CD4-positive, alpha-beta memory T cell (primary cell): ENCODE results near the gene MMP10. TPM values are rescaled to one million over a fixed set of nuclear protein-coding genes. Genes with fewer than 3 reads are reported as not detected.

Source experiments
- CTCF ChIA-PET: fragments of 350-600 bp; sonication (Branson Sonifier 250); formaldehyde crosslinking; loops from one replicate; lab custom pipeline; 2021; ENCODE audit warnings: inconsistent platforms; ENCODE audit not compliant: partially characterized antibody; lab: Charles Lee
- POLR2A ChIA-PET: fragments of 350-600 bp; sonication (Branson Sonifier 250); formaldehyde crosslinking; loops from one replicate; lab custom pipeline; 2021; ENCODE audit not compliant: partially characterized antibody; lab: Charles Lee
- DNase-seq, 5 donors: peaks; one replicate each; pipeline versions ENCODE4 v3.0.0 to v3.0.0-alpha.2; 2020 to 2022; ENCODE audit warnings: mixed read lengths in 1 of 5
- H3K27ac ChIP-seq: one replicate; pipeline ENCODE4 v1.7.0; 2013; ENCODE audit warnings: low read depth, low read length
- H3K27me3 ChIP-seq: 2 replicates; pipeline ENCODE4 v1.7.0; 2013; ENCODE audit warnings: mild to moderate bottlenecking, low read length, moderate library complexity; ENCODE audit not compliant: insufficient read depth
- H3K36me3 ChIP-seq: 2 replicates; pipeline ENCODE4 v1.7.0; 2013; ENCODE audit warnings: mild to moderate bottlenecking, low read length, moderate library complexity; ENCODE audit not compliant: insufficient read depth
- H3K4me1 ChIP-seq: 2 replicates; pipeline ENCODE4 v1.7.0; 2013; ENCODE audit warnings: mild to moderate bottlenecking, low read length, moderate library complexity; ENCODE audit not compliant: insufficient read depth
- H3K4me3 ChIP-seq, 2 donors: one replicate each; pipeline ENCODE4 v1.7.0; 2013; ENCODE audit warnings: low read length in 2 of 2, mild to moderate bottlenecking in 1 of 2
- H3K9me3 ChIP-seq, 2 donors: one replicate each; pipeline ENCODE4 v1.7.0; 2013; ENCODE audit warnings: low read length in 2 of 2, control low read depth in 1 of 2; ENCODE audit not compliant: control insufficient read depth in 1 of 2
- H3K27ac Mint-ChIP-seq, 7 donors: one replicate each; pipeline ENCODE4 v1.8.0; 2020 to 2021; ENCODE audit warnings: mixed read lengths in 7 of 7, mild to moderate bottlenecking in 6 of 7, inconsistent platforms in 3 of 7, moderate library complexity in 3 of 7
- H3K27me3 Mint-ChIP-seq, 2 donors: one replicate each; pipeline ENCODE4 v1.8.0; 2020 to 2021; ENCODE audit warnings: mixed read lengths in 2 of 2
- H3K36me3 Mint-ChIP-seq, 2 donors: one replicate each; pipeline ENCODE4 v1.8.0; 2020 to 2021; ENCODE audit warnings: mixed read lengths in 2 of 2, inconsistent platforms in 1 of 2, mild to moderate bottlenecking in 1 of 2
- H3K4me1 Mint-ChIP-seq, 4 donors: one replicate each; pipeline ENCODE4 v1.8.0; 2020 to 2021; ENCODE audit warnings: mixed read lengths in 4 of 4, mild to moderate bottlenecking in 1 of 4
- H3K4me3 Mint-ChIP-seq, 8 donors: one replicate each; pipeline ENCODE4 v1.8.0; 2020 to 2021; ENCODE audit warnings: mixed read lengths in 8 of 8, mild to moderate bottlenecking in 7 of 8, moderate library complexity in 6 of 8, inconsistent platforms in 3 of 8
- H3K9me3 Mint-ChIP-seq, 8 donors: one replicate each; pipeline ENCODE4 v1.8.0; 2020 to 2021; ENCODE audit warnings: mixed read lengths in 8 of 8, mild to moderate bottlenecking in 5 of 8, inconsistent platforms in 3 of 8, moderate library complexity in 1 of 8
- intact Hi-C: fragments of 100-400 bp; cut with micrococcal nuclease; formaldehyde crosslinking; loops from one replicate; pipeline ENCODE4 v1.15.1; 2023
- polyA plus RNA-seq, 2 donors: library from polyadenylated mRNA; unstranded; fragments of 300-500 nt; fragmentation: Illumina TruSeq; gene quantifications; one replicate each; pipeline ENCODE4 v1.2.3, GENCODE V29; 2021
- total RNA-seq, 2 experiments: library from RNA; stranded (reverse); gene quantifications; one replicate each; pipeline ENCODE4 v1.2.3, GENCODE V29; 2021

The MMP10 gene
- total and polyA plus RNA-seq, 4 experiments from 2014 or later: not detected

GRCh38 chr11:102762361-102762767 is 18.1 kb downstream of the MMP10 start:
- no peak overlapping the region for H3K4me3 Mint-ChIP-seq
- ChIA-PET CTCF (no interaction called here), POLR2A (no interaction called here)
- peaks cover 0 to 2% (median 0%) of the 10 kb centered on the region in 8 donors for H3K9me3 Mint-ChIP-seq
- Histone ChIP-seq H3K4me1 (no peaks in the 10 kb centered on the region), H3K4me3 (no peak overlapping the region), H3K9me3 (no peaks in the 10 kb centered on the region), H3K36me3 (no peaks in the 10 kb centered on the region), H3K27me3 (no peaks in the 10 kb centered on the region), H3K27ac (no peak overlapping the region)
- H3K27me3 Mint-ChIP-seq: peaks cover 4 to 5% of the 10 kb centered on the region in 2 donors
- DNase-seq: no peak
- peaks cover 0 to 1% (median 0%) of the 10 kb centered on the region in 4 donors for H3K4me1 Mint-ChIP-seq
- H3K27ac Mint-ChIP-seq: no peak overlapping the region
- intact Hi-C loops: no loop called here
- no peaks in the 10 kb centered on the region for H3K36me3 Mint-ChIP-seq

GRCh38 chr11:102761646-102762238 is 18.7 kb downstream of the MMP10 start:
- H3K9me3 ChIP-seq: no peaks in the 10 kb centered on the region
- H3K4me3 ChIP-seq: no peak overlapping the region
- no peak overlapping the region for H3K27ac Mint-ChIP-seq
- H3K4me1 ChIP-seq: no peaks in the 10 kb centered on the region
- H3K27me3 ChIP-seq: no peaks in the 10 kb centered on the region
- H3K27me3 Mint-ChIP-seq: peaks cover 9% of the 10 kb centered on the region in 2 donors
- no peaks in the 10 kb centered on the region for H3K36me3 ChIP-seq
- POLR2A ChIA-PET: no interaction called here
- H3K9me3 Mint-ChIP-seq: peaks cover 0 to 2% (median 0%) of the 10 kb centered on the region in 8 donors
- H3K4me1 Mint-ChIP-seq: peaks cover 0 to 1% (median 0%) of the 10 kb centered on the region in 4 donors
- no peak overlapping the region for H3K27ac ChIP-seq
- CTCF ChIA-PET: no interaction called here
- no peak overlapping the region for H3K4me3 Mint-ChIP-seq
- DNase-seq: no peak
- no peaks in the 10 kb centered on the region for H3K36me3 Mint-ChIP-seq
- intact Hi-C loops: no loop called here

GRCh38 chr11:102760344-102761035 is 19.9 kb downstream of the MMP10 start:
- peaks cover 0 to 2% (median 0%) of the 10 kb centered on the region in 8 donors for H3K9me3 Mint-ChIP-seq
- ChIA-PET CTCF (no interaction called here), POLR2A (no interaction called here)
- Histone ChIP-seq H3K4me3 (no peak overlapping the region), H3K36me3 (no peaks in the 10 kb centered on the region), H3K4me1 (no peaks in the 10 kb centered on the region), H3K9me3 (no peaks in the 10 kb centered on the region), H3K27me3 (no peaks in the 10 kb centered on the region), H3K27ac (no peak overlapping the region)
- H3K4me1 Mint-ChIP-seq: peaks cover 0 to 1% (median 0%) of the 10 kb centered on the region in 4 donors
- peaks cover 9 to 13% of the 10 kb centered on the region in 2 donors for H3K27me3 Mint-ChIP-seq
- DNase-seq: no peak
- intact Hi-C loops: no loop called here
- no peak overlapping the region for H3K27ac Mint-ChIP-seq
- no peak overlapping the region for H3K4me3 Mint-ChIP-seq
- H3K36me3 Mint-ChIP-seq: no peaks in the 10 kb centered on the region

DNA sequence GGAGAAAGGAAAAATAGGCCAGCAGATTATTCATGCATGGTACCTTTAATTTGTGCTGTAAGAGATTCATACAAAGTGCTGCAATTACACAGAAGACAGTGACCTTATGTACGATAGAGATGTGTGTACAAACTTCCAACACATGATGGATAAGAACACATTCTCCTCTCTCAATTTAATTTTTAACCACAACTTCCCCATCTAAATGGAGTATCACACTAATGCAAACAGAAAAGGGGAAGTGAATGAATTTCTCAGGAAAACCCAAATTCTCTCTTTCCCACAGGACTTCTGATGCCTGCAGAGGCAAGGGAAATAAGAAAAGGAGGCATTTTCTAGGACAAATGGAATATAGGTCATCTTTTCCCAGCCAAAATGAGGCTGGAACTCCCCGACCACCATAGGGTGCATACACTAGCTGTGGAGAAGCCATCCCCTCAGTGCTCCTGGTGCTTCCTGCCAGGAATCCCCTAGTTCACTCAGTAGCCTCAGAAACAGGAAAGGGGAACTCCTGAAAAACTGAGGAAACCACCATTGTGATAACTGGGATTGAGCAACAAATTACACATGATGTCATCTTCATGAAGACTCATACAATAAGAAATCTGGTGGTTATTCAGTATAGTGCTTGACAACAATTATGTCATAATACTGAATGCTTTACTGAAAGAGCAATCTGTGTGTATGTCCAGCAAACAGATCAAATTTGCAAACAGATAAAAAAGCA is 22.4 kb downstream of the MMP10 start:
- intact Hi-C loops: no loop called here
- Histone ChIP-seq H3K9me3 (no peaks in the 10 kb centered on the region), H3K4me1 (no peaks in the 10 kb centered on the region), H3K27me3 (no peaks in the 10 kb centered on the region), H3K4me3 (no peak overlapping the region), H3K27ac (no peak overlapping the region), H3K36me3 (no peaks in the 10 kb centered on the region)
- no peak for DNase-seq
- peaks cover 18 to 22% of the 10 kb centered on the region in 2 donors for H3K27me3 Mint-ChIP-seq
- no peak overlapping the region for H3K27ac Mint-ChIP-seq
- H3K9me3 Mint-ChIP-seq: no peaks in the 10 kb centered on the region
- ChIA-PET CTCF (no interaction called here), POLR2A (no interaction called here)
- peaks cover 0 to 1% (median 0%) of the 10 kb centered on the region in 4 donors for H3K4me1 Mint-ChIP-seq
- no peak overlapping the region for H3K4me3 Mint-ChIP-seq
- H3K36me3 Mint-ChIP-seq: no peaks in the 10 kb centered on the region

DNA sequence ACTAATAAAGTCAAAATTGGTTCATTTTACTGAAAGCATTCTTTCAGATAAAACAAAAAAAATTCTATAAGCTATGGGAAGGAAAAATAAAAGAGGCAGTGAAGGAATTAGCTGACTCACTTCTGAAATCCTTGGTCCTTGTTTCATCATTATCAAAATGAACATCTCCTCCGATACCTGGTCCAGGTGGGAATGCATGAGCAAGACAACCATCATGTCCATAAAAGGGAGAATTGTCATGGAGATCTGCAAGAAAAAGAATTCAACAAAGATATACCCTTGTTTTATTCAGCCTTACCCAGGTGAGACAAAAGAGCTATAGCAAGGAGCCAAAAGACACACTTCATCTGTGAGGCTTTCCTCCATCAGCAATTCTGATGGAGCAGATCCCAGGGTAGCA is 27.2 kb downstream of the MMP10 start:
- Histone ChIP-seq H3K36me3 (no peaks in the 10 kb centered on the region), H3K9me3 (no peaks in the 10 kb centered on the region), H3K27me3 (no peaks in the 10 kb centered on the region), H3K4me3 (no peak overlapping the region), H3K27ac (no peak overlapping the region), H3K4me1 (no peaks in the 10 kb centered on the region)
- no peak for DNase-seq
- intact Hi-C loops: no loop called here
- ChIA-PET POLR2A (no interaction called here), CTCF (no interaction called here)
- no peaks in the 10 kb centered on the region for H3K4me1 Mint-ChIP-seq
- H3K27me3 Mint-ChIP-seq: peaks cover 23 to 26% of the 10 kb centered on the region in 2 donors
- no peak overlapping the region for H3K4me3 Mint-ChIP-seq
- no peaks in the 10 kb centered on the region for H3K36me3 Mint-ChIP-seq
- peaks cover 0 to 8% (median 2%) of the 10 kb centered on the region in 8 donors for H3K9me3 Mint-ChIP-seq
- no peak overlapping the region for H3K27ac Mint-ChIP-seq

- Histone ChIP-seq H3K9me3 (no peaks in the 10 kb centered on the region), H3K27me3 (no peaks in the 10 kb centered on the region), H3K36me3 (no peaks in the 10 kb centered on the region), H3K4me3 (no peak overlapping the region), H3K27ac (no peak overlapping the region), H3K4me1 (no peaks in the 10 kb centered on the region)
- DNase-seq: no peak
- ChIA-PET CTCF (no interaction called here), POLR2A (no interaction called here)
- H3K27me3 Mint-ChIP-seq: peaks cover 22 to 24% of the 10 kb centered on the region in 2 donors
- no peak overlapping the region for H3K4me3 Mint-ChIP-seq
- H3K36me3 Mint-ChIP-seq: no peaks in the 10 kb centered on the region
- intact Hi-C loops: no loop called here
- peaks cover 0 to 14% (median 9%) of the 10 kb centered on the region in 8 donors for H3K9me3 Mint-ChIP-seq
- no peak overlapping the region for H3K27ac Mint-ChIP-seq
- no peaks in the 10 kb centered on the region for H3K4me1 Mint-ChIP-seq
Observed at GRCh38 chr11:102751673-102752072, 28.8 kb downstream of the MMP10 start.

DNA sequence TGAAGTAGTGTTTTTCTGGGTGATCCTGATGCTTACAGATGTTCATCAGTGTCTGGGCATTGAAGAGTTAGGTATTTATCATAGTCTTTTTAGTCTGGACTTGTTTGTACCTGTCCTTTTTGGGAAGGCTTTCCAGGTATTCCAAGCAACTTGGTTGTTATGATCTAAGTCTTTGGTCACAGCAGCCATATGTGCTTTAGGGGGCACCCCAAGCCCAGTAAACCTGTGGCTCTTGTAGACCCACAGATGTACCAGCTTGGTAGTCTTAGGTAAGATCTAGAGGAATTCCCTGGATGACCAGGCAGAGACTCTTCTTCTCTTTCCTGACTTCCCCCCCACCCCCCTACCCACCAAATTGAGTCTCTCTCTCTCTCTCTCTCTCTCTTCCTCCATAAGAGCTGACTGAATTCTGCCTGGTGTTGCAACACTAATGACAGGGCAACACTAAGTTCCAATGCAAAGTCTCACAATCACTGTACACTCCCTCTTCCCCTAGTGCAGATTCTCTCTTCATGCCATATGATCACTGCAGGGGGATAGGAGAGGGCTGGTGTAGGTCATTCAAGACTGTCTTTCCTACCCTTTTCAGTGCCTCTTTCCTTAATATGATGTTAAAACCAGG is 31.2 kb downstream of the MMP10 start:
- H3K4me1 Mint-ChIP-seq: no peaks in the 10 kb centered on the region

More for the DNA sequence above, 31.2 kb downstream of the MMP10 start:
- Histone ChIP-seq H3K4me3 (no peak overlapping the region), H3K27ac (no peak overlapping the region), H3K9me3 (no peaks in the 10 kb centered on the region), H3K4me1 (no peaks in the 10 kb centered on the region), H3K36me3 (no peaks in the 10 kb centered on the region), H3K27me3 (no peaks in the 10 kb centered on the region)
- Mint-ChIP-seq H3K27me3 (peaks cover 11 to 17% of the 10 kb centered on the region in 2 donors), H3K36me3 (no peaks in the 10 kb centered on the region), H3K4me3 (no peak overlapping the region), H3K27ac (no peak overlapping the region), H3K9me3 (peaks cover 0 to 17% (median 11%) of the 10 kb centered on the region in 8 donors)
- intact Hi-C loops: no loop called here
- ChIA-PET POLR2A (no interaction called here), CTCF (no interaction called here)
- no peak for DNase-seq
